Vagina (tissue), 2 donors: ENCODE measurements around the gene PSAPL1. TPM values are rescaled to one million over a fixed set of nuclear protein-coding genes. Genes with fewer than 3 reads are reported as not detected.

Experiments used
- DNase-seq, 2 donors: peaks; one replicate each; pipeline ENCODE4 v3.0.0-alpha.2; 2017; ENCODE audit errors: extremely low spot score in 2 of 2
- H3K27ac ChIP-seq: fragments of 200-600 bp; sonication (generic); one replicate; pipeline ENCODE4 v1.5.1; 2019
- H3K27me3 ChIP-seq: fragments of 200-600 bp; sonication (generic); one replicate; pipeline ENCODE4 v1.5.1; 2019
- H3K36me3 ChIP-seq, 2 donors: fragments of 200-600 bp; sonication (generic); one replicate each; pipeline ENCODE4 v1.5.1; 2017 to 2019
- H3K4me1 ChIP-seq: fragments of 200-600 bp; sonication (generic); one replicate; pipeline ENCODE4 v1.5.1; 2019
- H3K4me3 ChIP-seq, 2 donors: fragments of 200-600 bp; sonication (generic); 1 replicate in 1 of 2; 2 replicates in 1 of 2; pipeline ENCODE4 v1.5.1; 2016 to 2019
- H3K9me3 ChIP-seq: fragments of 200-600 bp; sonication (generic); one replicate; pipeline ENCODE4 v1.5.1; 2019
- POLR2A ChIP-seq, 2 donors: fragments of 450-650 bp; IDR thresholded peaks; one replicate each; pipeline ENCODE4 v1.6.1; 2017; ENCODE audit warnings: antibody characterized with exemption in 2 of 2, mild to moderate bottlenecking in 2 of 2, moderate library complexity in 2 of 2
- POLR2AphosphoS5 ChIP-seq, 2 donors: sonication (generic); formaldehyde crosslinking; IDR thresholded peaks; one replicate each; pipeline ENCODE4 v1.9.0; 2017; ENCODE audit warnings: antibody characterized with exemption in 2 of 2, mild to moderate bottlenecking in 2 of 2, low read depth in 1 of 2; ENCODE audit not compliant: insufficient read depth in 1 of 2
- intact Hi-C: fragments of 100-400 bp; cut with DNase I; formaldehyde crosslinking; loops from one replicate; pipeline ENCODE4 v1.15.1; 2023
- total RNA-seq: library from RNA; depleted of rRNA; stranded (reverse); fragments of >200 nt; gene quantifications from one replicate; pipeline ENCODE4 v1.2.3, GENCODE V29; 2016
- TF ChIP-seq, protein P1 (sequence below), 3 experiments: fragments of 450-650 bp in 2 of 3; fragments of 200-600 bp in 1 of 3; sonication (generic) in 1 of 3; IDR thresholded peaks; one replicate each; pipeline ENCODE4 v1.5.1; 2017 to 2019; ENCODE audit warnings: antibody characterized with exemption in 3 of 3, mild to moderate bottlenecking in 2 of 3, moderate library complexity in 2 of 3

The PSAPL1 gene
- total RNA-seq, 1 donor from 2014 or later: not detected

DNA sequence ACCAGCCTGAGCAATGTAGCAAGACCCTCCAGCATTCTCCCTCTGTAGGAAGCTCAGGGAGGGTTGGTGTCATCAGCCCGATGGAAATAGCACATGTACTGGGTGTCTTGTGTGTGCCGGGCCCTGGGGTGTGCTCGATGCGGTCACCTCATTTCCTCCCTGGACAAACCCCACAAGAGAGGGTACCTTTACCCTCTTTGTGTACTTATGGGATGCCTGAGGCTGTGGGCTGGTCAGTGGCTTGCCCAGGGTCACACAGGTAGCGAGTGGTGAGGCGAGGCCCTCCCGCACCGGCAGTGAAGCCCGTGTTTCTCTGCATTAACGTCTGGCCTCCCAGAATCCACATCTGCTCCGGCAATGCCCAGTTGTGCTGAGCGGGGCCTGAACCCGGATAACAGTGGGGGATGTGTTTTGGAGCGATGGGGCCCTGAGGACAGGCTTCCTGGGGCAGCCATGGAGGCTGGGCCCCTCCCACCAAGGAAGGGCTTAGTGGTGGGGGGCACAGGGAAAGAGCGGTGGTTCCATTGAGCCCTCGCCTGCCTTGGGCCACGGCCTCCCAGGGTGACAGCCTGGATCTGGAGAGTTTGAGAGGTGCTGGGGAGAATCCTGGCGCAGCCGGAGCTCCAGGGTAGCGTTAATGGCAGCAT lies 8.1 kb downstream of the PSAPL1 start:
- Histone ChIP-seq H3K4me3 (no peak overlapping the region), H3K36me3 (no peaks in the 10 kb centered on the region), H3K4me1 (no peaks in the 10 kb centered on the region), H3K27me3 (no peaks in the 10 kb centered on the region), H3K27ac (no peak overlapping the region), H3K9me3 (no peaks in the 10 kb centered on the region)
- TF ChIP-seq, protein P1, sequence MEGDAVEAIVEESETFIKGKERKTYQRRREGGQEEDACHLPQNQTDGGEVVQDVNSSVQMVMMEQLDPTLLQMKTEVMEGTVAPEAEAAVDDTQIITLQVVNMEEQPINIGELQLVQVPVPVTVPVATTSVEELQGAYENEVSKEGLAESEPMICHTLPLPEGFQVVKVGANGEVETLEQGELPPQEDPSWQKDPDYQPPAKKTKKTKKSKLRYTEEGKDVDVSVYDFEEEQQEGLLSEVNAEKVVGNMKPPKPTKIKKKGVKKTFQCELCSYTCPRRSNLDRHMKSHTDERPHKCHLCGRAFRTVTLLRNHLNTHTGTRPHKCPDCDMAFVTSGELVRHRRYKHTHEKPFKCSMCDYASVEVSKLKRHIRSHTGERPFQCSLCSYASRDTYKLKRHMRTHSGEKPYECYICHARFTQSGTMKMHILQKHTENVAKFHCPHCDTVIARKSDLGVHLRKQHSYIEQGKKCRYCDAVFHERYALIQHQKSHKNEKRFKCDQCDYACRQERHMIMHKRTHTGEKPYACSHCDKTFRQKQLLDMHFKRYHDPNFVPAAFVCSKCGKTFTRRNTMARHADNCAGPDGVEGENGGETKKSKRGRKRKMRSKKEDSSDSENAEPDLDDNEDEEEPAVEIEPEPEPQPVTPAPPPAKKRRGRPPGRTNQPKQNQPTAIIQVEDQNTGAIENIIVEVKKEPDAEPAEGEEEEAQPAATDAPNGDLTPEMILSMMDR (IDR thresholded peaks at IDR 0.05): no peak
- TF ChIP-seq POLR2AphosphoS5 (IDR thresholded peaks at IDR 0.05; ENCODE audit: insufficient read depth in 1 of 2, low read depth in 1 of 2) (no peak), POLR2A (IDR thresholded peaks at IDR 0.05) (no peak)
- no peak for DNase-seq
- intact Hi-C loops: no loop called here

DNA sequence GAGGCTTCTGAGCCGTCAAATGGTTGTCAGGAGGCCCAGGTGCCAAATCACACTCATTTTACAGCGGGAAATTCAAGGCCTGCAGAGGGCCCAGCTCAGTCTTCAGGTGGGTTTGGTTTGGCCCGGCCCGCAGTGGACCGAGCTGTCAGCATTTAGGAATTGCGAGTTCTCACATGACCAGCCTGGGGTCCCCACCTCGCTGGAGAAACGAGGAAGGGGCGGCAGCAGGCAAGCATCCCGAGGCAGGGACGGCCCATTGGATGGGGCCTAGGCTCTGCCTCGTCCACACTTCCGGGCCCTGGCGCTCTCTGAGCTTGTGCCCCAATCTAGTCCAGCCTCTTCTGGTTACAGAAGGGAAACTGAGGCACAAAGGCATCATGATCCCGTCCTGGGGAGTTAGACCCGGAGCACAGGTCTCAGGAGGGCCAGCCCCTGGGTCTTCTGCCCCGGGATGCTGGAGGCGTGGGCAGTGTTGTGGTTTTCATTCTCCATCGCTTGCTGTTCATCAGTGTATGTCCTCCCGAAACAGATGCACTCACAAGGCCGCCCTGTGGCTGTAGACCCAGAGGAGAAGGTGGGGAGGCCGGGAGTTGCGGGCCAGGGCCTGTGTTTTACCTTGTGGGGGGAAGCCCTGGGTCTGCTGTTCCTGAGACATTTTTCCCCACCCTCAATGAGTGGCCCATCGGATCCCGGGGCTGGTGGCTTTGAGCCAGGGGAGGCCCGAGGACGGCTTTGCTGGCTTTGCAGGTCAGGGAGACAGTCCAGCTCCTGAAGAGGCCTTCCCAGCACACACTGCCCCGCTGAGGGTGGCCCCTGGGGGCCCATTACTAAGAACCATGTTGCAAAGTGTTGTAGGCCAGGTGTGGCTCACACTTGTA lies 8.9 kb downstream of the PSAPL1 start:
- TF ChIP-seq, protein P1 (IDR thresholded peaks at IDR 0.05): no peak
- TF ChIP-seq POLR2A (IDR thresholded peaks at IDR 0.05) (no peak), POLR2AphosphoS5 (IDR thresholded peaks at IDR 0.05; ENCODE audit: insufficient read depth in 1 of 2, low read depth in 1 of 2) (no peak)

DNA sequence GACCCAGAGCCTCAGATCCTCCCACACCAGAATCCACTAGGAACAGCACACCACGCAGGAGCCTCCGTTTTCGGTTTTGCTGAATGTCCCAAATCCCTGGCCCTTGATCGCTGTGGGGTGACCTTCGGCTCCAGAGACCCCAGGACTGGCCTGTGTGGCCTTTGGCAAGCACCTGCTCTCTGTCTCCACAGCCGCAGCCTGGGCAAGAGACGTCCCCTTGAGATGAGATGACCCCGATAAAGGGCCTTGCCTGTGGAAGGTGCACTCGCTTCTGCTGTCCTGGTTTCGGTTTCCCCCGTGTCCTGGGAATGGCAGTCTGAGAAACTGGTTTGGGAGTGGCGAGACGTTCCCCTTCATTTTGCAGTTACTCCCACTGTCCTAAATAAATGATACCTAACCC lies 9.6 kb downstream of the PSAPL1 start:
- Histone ChIP-seq H3K27me3 (no peaks in the 10 kb centered on the region), H3K9me3 (no peaks in the 10 kb centered on the region), H3K4me1 (no peaks in the 10 kb centered on the region), H3K36me3 (no peaks in the 10 kb centered on the region), H3K4me3 (no peak overlapping the region), H3K27ac (no peak overlapping the region)
- DNase-seq: no peak
- TF ChIP-seq POLR2A (IDR thresholded peaks at IDR 0.05): no peak
- intact Hi-C loops: no loop called here

More for the DNA sequence above, 8.9 kb downstream of the PSAPL1 start:
- DNase-seq: no peak
- Histone ChIP-seq H3K4me1 (no peaks in the 10 kb centered on the region), H3K9me3 (no peaks in the 10 kb centered on the region), H3K27ac (no peak overlapping the region), H3K4me3 (no peak overlapping the region), H3K36me3 (no peaks in the 10 kb centered on the region), H3K27me3 (no peaks in the 10 kb centered on the region)
- intact Hi-C loops: no loop called here

DNA sequence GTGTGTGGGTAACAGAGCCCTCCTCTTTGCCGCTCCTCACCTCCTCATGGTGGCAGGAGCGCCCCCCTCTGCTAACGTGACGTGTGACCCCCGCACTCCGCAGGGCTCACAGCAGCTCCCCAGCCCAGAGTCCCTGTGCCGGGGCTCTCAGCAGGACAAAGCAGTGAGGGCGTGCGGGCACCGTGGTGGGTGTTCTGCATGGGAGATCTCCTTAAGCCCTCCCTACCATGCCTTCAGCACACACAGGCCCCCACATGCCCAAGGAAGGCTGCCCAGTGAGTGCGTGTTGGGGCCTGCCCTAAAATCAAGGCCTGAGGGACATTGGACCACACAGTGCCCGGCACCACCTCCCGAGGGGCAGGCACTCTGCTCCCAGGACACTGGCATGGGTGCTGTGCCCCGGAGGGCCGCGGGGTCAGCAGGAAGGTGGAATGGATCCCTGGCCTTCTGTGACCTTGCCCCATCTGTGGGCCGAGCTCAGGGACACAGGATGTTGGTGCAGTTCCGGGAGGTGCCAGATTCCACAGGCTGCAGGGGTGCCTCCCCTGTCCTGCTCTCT lies 10.1 kb downstream of the PSAPL1 start:
- no peak overlapping the region for H3K27ac ChIP-seq
- H3K4me3 ChIP-seq: no peak overlapping the region
- H3K27me3 ChIP-seq: no peaks in the 10 kb centered on the region
- no peaks in the 10 kb centered on the region for H3K4me1 ChIP-seq
- intact Hi-C loops: no loop called here
- TF ChIP-seq, protein P1 (IDR thresholded peaks at IDR 0.05): no peak
- TF ChIP-seq POLR2A (IDR thresholded peaks at IDR 0.05) (no peak), POLR2AphosphoS5 (IDR thresholded peaks at IDR 0.05; ENCODE audit: insufficient read depth in 1 of 2, low read depth in 1 of 2) (no peak)
- H3K36me3 ChIP-seq: no peaks in the 10 kb centered on the region
- no peak for DNase-seq
- no peaks in the 10 kb centered on the region for H3K9me3 ChIP-seq

DNA sequence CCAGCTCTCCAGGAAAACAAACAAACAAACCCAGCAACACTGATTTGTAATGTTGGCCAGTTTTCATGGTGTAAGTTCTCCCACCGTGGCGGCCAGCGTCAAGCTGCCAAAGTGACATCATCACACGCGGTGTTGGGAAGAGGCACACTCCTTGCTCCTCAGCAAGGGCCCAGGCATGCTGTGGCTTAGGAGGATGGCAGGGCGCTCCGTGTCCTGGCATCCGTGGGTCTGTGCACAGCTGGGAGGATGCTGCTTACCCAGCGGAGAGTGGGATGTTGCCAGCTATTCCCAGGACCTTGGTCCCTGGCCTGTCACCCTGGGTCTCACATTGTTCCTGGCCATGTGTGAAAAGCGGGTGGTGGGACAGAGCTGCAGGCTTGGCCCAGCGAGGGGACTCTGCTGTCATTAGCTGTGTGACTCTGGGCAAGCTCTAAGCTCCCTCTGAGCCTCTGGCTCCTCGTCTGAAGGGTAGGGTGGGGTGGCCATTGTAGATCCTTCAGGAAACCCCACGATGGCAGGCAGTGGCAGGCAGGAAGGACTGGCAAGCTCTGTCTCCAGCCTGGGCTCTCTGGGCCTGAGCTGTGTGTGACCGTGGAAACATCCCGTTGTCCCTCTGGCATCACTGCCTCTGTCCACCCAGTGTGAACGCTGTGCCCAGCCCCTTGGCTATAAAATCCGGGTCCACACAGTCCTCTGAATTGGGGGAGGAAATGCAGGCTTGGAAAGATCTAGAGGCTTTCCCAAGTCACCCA lies 10.8 kb downstream of the PSAPL1 start:
- Histone ChIP-seq H3K4me3 (no peak overlapping the region), H3K27me3 (no peaks in the 10 kb centered on the region), H3K36me3 (no peaks in the 10 kb centered on the region), H3K9me3 (no peaks in the 10 kb centered on the region), H3K27ac (no peak overlapping the region), H3K4me1 (no peaks in the 10 kb centered on the region)
- no peak for DNase-seq
- intact Hi-C loops: no loop called here
- TF ChIP-seq POLR2AphosphoS5 (IDR thresholded peaks at IDR 0.05; ENCODE audit: insufficient read depth in 1 of 2, low read depth in 1 of 2) (no peak), POLR2A (IDR thresholded peaks at IDR 0.05) (no peak)
